K562 (cell line): Measurements from ENCODE around the gene ENSA. TPM values are rescaled to one million over a fixed set of nuclear protein-coding genes. Genes with fewer than 3 reads are reported as not detected.

ENCODE experiments used
- ARNT ChIP-seq, 2 experiments: fragments of 450-650 bp; IDR thresholded peaks; 2 replicates each; pipeline ENCODE4 v1.6.1; 2016; ENCODE audit warnings: mild to moderate bottlenecking in 1 of 2
- ATF7 ChIP-seq: fragments of 450-650 bp; IDR thresholded peaks from 2 replicates; pipeline ENCODE4 v1.7.1; 2014; ENCODE audit warnings: mild to moderate bottlenecking, moderate library complexity
- CHD1 ChIP-seq: fragments of 200-600 bp; sonication (generic); IDR thresholded peaks from one replicate; pipeline ENCODE4 v1.6.1; 2012; ENCODE audit warnings: mild to moderate bottlenecking, moderate library complexity, low read length, inconsistent platforms
- HMG20B ChIP-seq: fragments of 250-450 bp; sonication (Bioruptor Pico); IDR thresholded peaks from 2 replicates; pipeline ENCODE4 v1.5.0; 2021; ENCODE audit warnings: mild to moderate bottlenecking
- MEF2A ChIP-seq: IDR thresholded peaks from 2 replicates; pipeline ENCODE4 v1.6.1; 2011; ENCODE audit warnings: low read depth, mild to moderate bottlenecking, low read length, moderate library complexity; ENCODE audit not compliant: control insufficient read depth
- SRSF9 ChIP-seq: fragments of 200-400 bp; formaldehyde crosslinking; IDR thresholded peaks from 2 replicates; pipeline ENCODE4 v1.6.1; 2017; ENCODE audit warnings: low read depth, low read length, borderline replicate concordance
- STAT5B ChIP-seq: fragments of 250-450 bp; sonication (Bioruptor Pico); IDR thresholded peaks from 2 replicates; pipeline ENCODE4 v1.8.0; 2021; ENCODE audit warnings: mild to moderate bottlenecking, inconsistent platforms
- ZNF274 ChIP-seq: IDR thresholded peaks from 2 replicates; pipeline ENCODE4 v1.6.1; 2011; ENCODE audit warnings: low read depth, mild to moderate bottlenecking, low read length, moderate library complexity, borderline replicate concordance
- ZNF347 ChIP-seq: fragments of 450-650 bp; formaldehyde crosslinking; IDR thresholded peaks from 2 replicates; pipeline ENCODE4 v1.4.0; 2020; ENCODE audit warnings: low read depth, mild to moderate bottlenecking, moderate library complexity
- polyA plus RNA-seq, 8 experiments: library from polyadenylated mRNA; depleted of rRNA in 4 of 8; stranded (reverse) in 5 of 8; unstranded in 3 of 8; fragments of >200 nt; fragmentation: Nextera tagmentation in 2 of 8; fragmentation: Illumina TruSeq in 1 of 8; extraction: Ambion mirVana in 2 of 8; extraction: Trizol in 1 of 8; gene quantifications; 2 replicates each; pipeline versions ENCODE4 v1.2.1 to v1.2.3, GENCODE V29; 2011 to 2014; ENCODE audit warnings: inconsistent platforms in 1 of 8, missing spikeins in 1 of 8
- total RNA-seq, 7 experiments: library from RNA; depleted of rRNA in 6 of 7; stranded (reverse); fragments of >200 nt in 6 of 7; fragmentation: Illumina TruSeq in 2 of 7; extraction: Trizol in 2 of 7; gene quantifications; 2 replicates each; pipeline versions ENCODE4 v1.2.1 to v1.2.3, GENCODE V29; 2011 to 2021; ENCODE audit warnings: low replicate concordance in 1 of 7
- TF ChIP-seq, protein P1 (sequence below): fragments of 450-650 bp; formaldehyde crosslinking; conservative IDR thresholded peaks from 2 replicates; pipeline ENCODE4 v1.4.0; 2022; ENCODE audit warnings: mild to moderate bottlenecking, missing genetic modification characterization
- TF ChIP-seq, protein P2 (sequence below): fragments of 450-650 bp; conservative IDR thresholded peaks from 2 replicates; pipeline ENCODE4 v1.6.1; 2016; ENCODE audit warnings: missing genetic modification characterization, low read depth, mild to moderate bottlenecking, control low read depth, missing compliant biosample characterization
- TF ChIP-seq, protein P3 (sequence below): fragments of 450-650 bp; IDR thresholded peaks from 2 replicates; pipeline ENCODE4 v1.6.1; 2016
- TF ChIP-seq, protein P4 (sequence below), 2 experiments: fragments of 450-650 bp; IDR thresholded peaks; 2 replicates each; pipeline ENCODE4 v1.6.1; 2016; ENCODE audit warnings: mild to moderate bottlenecking in 2 of 2, borderline replicate concordance in 1 of 2, low read depth in 1 of 2, moderate library complexity in 1 of 2
- TF ChIP-seq, protein P5 (sequence below): fragments of 250-450 bp; sonication (Bioruptor Pico); IDR thresholded peaks from 2 replicates; pipeline ENCODE4 v1.9.0; 2021; ENCODE audit warnings: mild to moderate bottlenecking

ENSA gene
- total and polyA plus RNA-seq, 9 of the 15 experiments (the other 6 are each of a cell fraction or from before 2014, with no cell fraction given): 68.1 to 605 (median 188) TPM

DNA sequence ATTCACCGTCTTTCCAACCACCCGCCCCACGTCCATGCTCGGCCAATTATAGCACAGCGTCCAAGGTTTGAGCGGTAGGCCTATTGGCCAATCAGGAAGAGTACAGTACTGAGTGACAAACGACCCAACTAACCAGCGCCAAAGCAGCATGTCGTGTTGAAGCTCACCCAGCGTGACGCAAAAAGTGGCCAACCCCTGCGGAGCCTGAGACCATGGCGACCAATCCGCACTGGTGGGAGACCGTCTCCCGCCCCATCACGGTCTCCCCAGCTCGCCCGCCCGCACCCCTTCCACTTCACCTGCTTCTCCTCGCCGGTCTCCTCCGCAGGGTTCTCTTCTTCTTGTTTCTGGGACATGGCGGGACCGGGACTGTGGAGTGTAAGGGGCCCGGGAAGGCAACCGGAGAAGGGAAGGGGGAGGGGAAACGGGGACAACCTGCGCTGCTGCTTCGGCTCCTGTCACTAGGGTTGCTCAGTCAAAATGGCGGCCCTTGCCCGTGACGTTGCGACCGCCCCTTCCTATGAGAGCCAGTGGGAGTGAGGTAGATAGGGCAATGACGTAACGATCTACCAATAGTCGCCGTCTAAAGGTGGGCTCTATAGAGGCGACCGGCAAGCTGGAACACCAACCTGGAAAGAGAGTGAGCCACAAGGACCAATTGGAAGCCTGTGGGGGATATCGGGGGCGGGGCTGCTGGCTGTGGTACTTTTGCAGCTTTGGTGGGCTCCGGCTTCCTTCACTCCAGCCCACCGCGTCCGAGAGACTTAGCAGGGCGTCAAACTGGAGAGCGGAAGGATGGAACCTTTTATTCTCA lies at the start of gene ENSA (continued):
- TF ChIP-seq, protein P1, sequence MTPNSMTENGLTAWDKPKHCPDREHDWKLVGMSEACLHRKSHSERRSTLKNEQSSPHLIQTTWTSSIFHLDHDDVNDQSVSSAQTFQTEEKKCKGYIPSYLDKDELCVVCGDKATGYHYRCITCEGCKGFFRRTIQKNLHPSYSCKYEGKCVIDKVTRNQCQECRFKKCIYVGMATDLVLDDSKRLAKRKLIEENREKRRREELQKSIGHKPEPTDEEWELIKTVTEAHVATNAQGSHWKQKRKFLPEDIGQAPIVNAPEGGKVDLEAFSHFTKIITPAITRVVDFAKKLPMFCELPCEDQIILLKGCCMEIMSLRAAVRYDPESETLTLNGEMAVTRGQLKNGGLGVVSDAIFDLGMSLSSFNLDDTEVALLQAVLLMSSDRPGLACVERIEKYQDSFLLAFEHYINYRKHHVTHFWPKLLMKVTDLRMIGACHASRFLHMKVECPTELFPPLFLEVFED (CRISPR knock-in tag): peak; percentile 65
- TF ChIP-seq ARNT (IDR thresholded peaks at IDR 0.05) (0 out of 4 replicates have a peak, but pooled peaks of 1 of the 2 experiments have one; percentile 72), CHD1 (peak; percentile 96), HMG20B (no peak), SRSF9 (no peak), STAT5B (CRISPR knock-in tag) (no peak), ZNF274 (no peak), MEF2A (no peak), ZNF347 (no peak), ATF7 (peak; percentile 100)
- TF ChIP-seq, protein P2, sequence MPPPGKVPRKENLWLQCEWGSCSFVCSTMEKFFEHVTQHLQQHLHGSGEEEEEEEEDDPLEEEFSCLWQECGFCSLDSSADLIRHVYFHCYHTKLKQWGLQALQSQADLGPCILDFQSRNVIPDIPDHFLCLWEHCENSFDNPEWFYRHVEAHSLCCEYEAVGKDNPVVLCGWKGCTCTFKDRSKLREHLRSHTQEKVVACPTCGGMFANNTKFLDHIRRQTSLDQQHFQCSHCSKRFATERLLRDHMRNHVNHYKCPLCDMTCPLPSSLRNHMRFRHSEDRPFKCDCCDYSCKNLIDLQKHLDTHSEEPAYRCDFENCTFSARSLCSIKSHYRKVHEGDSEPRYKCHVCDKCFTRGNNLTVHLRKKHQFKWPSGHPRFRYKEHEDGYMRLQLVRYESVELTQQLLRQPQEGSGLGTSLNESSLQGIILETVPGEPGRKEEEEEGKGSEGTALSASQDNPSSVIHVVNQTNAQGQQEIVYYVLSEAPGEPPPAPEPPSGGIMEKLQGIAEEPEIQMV (tag): no peak
- TF ChIP-seq, protein P3, sequence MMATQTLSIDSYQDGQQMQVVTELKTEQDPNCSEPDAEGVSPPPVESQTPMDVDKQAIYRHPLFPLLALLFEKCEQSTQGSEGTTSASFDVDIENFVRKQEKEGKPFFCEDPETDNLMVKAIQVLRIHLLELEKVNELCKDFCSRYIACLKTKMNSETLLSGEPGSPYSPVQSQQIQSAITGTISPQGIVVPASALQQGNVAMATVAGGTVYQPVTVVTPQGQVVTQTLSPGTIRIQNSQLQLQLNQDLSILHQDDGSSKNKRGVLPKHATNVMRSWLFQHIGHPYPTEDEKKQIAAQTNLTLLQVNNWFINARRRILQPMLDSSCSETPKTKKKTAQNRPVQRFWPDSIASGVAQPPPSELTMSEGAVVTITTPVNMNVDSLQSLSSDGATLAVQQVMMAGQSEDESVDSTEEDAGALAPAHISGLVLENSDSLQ: peak; percentile 100
- TF ChIP-seq, protein P4, sequence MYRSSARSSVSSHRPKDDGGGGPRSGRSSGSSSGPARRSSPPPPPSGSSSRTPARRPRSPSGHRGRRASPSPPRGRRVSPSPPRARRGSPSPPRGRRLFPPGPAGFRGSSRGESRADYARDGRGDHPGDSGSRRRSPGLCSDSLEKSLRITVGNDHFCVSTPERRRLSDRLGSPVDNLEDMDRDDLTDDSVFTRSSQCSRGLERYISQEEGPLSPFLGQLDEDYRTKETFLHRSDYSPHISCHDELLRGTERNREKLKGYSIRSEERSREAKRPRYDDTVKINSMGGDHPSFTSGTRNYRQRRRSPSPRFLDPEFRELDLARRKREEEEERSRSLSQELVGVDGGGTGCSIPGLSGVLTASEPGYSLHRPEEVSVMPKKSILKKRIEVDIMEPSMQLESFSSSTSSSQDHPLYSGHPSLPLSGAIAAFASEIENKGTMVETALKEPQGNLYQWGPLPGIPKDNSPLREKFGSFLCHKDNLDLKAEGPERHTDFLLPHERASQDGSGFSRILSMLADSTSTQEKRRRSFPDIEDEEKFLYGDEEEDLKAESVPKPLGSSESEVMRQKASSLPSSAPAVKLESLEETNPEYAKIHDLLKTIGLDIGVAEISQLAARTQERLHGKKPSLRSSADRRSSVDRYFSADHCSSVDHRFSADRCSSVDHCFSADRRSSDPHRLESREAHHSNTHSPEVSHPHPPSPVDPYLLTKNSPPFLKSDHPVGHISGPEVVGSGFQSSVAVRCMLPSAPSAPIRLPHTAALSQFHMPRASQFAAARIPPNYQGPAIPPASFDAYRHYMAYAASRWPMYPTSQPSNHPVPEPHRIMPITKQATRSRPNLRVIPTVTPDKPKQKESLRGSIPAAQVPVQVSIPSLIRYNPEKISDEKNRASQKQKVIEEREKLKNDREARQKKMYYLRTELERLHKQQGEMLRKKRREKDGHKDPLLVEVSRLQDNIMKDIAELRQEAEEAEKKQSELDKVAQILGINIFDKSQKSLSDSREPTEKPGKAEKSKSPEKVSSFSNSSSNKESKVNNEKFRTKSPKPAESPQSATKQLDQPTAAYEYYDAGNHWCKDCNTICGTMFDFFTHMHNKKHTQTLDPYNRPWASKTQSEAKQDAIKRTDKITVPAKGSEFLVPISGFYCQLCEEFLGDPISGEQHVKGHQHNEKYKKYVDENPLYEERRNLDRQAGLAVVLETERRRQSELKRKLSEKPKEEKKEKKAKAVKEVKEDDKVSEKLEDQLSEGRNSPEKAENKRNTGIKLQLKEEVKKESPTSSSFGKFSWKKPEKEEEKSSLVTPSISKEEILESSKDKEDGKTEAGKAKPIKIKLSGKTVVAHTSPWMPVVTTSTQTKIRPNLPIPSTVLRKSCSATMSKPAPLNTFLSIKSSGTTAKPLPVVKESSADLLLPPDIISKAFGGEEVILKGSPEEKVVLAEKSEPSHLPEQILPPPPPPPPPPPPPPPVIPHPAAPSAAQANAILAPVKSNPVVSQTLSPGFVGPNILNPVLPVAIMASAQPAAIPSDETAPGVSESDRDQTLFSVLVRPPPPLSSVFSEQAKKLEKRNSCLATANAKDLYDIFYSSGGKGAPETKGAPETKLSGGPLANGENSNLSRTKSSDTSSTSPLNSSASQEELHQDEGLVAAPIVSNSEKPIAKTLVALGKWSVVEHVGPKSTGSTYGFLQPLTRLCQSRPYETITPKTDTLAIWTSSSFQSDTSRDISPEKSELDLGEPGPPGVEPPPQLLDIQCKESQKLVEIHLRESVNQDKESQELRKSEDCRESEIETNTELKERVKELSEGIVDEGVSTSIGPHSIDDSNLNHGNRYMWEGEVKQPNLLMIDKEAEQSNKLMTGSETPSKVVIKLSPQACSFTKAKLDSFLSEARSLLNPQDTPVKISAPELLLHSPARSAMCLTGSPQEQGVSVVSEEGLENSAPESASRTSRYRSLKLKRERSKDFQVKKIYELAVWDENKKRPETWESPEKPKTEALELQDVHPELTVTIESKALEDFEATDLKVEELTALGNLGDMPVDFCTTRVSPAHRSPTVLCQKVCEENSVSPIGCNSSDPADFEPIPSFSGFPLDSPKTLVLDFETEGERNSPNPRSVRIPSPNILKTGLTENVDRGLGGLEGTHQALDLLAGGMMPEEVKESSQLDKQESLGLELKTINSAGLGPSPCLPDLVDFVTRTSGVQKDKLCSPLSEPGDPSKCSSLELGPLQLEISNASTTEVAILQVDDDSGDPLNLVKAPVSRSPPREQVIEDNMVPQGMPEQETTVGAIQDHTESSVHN (IDR thresholded peaks at IDR 0.05; ENCODE audit: borderline replicate concordance in 1 of 2, low read depth in 1 of 2): no peak
- TF ChIP-seq, protein P5, sequence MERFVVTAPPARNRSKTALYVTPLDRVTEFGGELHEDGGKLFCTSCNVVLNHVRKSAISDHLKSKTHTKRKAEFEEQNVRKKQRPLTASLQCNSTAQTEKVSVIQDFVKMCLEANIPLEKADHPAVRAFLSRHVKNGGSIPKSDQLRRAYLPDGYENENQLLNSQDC (CRISPR knock-in tag): peak; percentile 68; the same call in 1 of the 2 replicates
